GM20000 (cell line): ENCODE measurements around the gene XRCC3.

Source experiments
- DNase-seq: peaks from one replicate; pipeline ENCODE4 v3.0.0; 2012; ENCODE audit warnings: low spot score
- TF ChIP-seq, protein P1 (sequence below): IDR thresholded peaks from 2 replicates; pipeline ENCODE4 v1.5.1; 2012; ENCODE audit warnings: mild to moderate bottlenecking, control low read depth; ENCODE audit errors: extremely low read depth, missing control alignments

XRCC3 gene

DNA sequence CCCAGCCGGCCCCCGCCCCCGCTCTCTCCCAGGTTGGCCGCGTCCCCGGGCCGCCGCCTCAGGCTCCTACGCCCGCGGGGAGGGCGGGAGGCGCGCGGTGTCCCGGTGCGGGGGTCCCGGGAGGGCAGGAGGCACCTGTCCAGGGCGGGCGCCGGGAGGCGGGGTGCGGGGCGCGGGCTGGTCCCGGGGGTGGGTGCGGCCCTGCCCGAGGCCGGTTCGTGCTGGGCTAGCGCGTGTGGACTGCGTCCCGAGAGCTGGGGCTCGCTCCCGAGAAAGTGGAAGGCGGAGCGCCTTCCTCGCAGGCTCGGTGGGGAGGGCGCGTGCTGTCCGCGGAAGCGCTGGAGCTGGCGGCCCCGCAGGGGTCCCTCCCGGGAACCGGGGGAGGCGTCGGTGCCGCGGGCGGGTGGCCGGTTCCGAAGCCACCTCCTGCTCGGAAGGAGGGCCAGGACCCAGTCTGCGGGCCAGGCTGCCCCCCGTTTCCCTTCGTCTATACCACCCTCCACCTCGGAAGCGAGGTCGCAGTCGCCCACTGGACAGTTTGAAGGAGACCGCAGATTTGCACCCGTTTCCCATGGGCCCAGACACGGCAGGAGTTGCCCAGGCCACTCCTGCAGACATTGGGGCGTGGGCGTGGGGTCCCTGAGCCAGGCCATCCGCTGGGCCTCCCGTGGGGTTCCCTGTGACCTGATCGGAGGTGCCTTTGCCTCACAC lies 995 bp upstream of the XRCC3 start:
- TF ChIP-seq, protein P1, sequence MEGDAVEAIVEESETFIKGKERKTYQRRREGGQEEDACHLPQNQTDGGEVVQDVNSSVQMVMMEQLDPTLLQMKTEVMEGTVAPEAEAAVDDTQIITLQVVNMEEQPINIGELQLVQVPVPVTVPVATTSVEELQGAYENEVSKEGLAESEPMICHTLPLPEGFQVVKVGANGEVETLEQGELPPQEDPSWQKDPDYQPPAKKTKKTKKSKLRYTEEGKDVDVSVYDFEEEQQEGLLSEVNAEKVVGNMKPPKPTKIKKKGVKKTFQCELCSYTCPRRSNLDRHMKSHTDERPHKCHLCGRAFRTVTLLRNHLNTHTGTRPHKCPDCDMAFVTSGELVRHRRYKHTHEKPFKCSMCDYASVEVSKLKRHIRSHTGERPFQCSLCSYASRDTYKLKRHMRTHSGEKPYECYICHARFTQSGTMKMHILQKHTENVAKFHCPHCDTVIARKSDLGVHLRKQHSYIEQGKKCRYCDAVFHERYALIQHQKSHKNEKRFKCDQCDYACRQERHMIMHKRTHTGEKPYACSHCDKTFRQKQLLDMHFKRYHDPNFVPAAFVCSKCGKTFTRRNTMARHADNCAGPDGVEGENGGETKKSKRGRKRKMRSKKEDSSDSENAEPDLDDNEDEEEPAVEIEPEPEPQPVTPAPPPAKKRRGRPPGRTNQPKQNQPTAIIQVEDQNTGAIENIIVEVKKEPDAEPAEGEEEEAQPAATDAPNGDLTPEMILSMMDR, result no peak
- DNase-seq, result peak; percentile 75

DNA sequence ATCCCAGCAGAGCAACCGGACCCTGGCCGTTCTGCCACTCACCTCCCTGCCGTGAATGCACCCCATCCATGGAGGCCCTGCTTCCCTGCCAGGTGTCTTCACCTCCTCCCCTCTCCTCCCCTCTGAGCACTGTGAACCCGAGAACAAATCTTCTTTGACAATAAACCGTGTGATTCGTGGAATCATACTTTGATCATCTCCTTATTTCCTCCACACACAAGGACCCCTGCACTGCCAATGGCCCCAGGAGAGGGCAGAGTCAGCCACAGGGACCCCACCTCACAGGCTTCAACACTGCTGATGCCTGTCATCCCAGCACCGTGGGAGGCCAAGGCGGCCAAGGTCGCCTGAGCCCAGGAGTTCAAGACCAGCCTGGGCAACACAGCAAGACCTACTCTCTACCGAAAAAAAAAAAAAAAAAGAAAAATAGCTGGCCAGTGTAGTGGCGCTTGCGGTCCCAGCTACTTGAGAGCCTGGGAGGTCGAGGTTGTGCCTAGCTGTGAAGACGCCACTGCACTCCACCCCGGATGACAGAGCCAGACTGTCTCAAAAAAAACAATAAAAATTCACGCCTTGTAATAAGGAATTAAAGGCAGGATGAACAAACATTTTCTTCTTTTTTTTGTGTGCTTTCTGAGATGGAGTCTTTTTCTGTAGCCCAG lies 1.1 kb downstream of the XRCC3 start:
- DNase-seq, result no peak
- TF ChIP-seq, protein P1, result no peak

DNA sequence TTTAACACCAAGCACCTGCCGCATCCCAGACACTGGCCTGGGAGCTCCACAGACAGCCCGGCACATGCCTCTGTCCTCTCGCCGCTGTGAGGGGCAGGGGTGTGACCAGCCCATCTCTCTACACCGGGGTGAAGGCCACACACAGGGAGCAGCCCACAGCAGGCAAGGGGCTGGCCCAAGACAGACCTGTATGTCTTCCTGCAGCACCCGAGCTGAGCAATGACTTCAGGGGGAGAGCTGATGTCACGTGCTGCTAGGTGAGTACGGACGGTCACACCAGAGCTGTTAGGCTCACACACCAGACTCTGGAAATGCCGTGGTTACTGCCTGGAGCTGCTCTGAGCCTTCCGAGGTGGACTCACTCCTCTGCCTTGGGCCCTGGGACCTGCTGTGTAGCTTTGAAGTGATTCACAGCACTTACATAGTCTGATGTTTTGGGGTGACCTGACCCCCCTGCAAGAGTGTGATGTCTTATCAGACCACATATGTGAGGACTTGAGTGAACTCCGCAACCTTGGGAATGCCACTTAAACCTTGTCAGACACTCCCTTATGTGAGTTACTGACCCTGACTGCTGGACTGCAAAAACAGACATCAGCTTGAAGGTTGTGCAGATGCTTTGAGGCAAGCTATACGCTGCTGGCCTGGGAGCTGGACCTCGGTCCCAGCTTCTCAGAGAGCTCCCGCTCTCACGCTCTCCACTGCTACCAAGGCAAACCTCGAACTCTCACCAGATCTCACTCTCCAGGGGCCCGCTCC lies 1.8 kb downstream of the XRCC3 start:
- no peak for DNase-seq
- TF ChIP-seq, protein P1, result no peak

DNA sequence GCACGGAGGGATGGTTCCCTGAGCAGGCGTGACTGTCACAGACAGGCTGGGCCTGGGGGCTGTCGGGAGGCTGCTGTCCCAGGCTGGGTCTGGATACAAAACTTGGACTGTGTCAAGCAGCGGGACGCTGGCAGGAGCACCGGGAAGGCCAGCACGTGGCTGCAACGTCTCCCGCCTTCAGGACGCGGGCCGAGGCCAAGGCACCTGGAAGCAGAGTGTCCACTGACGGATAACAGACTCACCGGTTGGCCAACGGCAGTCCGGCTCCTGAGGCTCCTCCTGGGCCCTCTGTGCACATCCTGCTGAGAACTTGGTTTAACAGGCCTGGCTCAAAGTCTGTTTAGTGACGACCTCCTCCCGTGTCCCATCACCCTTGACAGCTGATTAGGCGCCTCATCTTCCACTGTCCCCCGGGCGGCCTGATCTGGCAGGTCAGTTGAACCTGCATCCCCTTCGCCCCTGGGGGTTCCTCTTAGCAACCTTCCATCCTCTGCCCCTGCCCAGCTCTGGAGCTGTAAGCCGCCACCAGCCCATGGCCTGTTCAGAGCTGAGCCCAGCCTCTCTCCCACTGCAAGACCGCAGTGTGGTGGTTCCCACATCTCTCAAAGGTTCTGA lies 2.5 kb downstream of the XRCC3 start:
- DNase-seq, result no peak
- TF ChIP-seq, protein P1, result no peak

DNA sequence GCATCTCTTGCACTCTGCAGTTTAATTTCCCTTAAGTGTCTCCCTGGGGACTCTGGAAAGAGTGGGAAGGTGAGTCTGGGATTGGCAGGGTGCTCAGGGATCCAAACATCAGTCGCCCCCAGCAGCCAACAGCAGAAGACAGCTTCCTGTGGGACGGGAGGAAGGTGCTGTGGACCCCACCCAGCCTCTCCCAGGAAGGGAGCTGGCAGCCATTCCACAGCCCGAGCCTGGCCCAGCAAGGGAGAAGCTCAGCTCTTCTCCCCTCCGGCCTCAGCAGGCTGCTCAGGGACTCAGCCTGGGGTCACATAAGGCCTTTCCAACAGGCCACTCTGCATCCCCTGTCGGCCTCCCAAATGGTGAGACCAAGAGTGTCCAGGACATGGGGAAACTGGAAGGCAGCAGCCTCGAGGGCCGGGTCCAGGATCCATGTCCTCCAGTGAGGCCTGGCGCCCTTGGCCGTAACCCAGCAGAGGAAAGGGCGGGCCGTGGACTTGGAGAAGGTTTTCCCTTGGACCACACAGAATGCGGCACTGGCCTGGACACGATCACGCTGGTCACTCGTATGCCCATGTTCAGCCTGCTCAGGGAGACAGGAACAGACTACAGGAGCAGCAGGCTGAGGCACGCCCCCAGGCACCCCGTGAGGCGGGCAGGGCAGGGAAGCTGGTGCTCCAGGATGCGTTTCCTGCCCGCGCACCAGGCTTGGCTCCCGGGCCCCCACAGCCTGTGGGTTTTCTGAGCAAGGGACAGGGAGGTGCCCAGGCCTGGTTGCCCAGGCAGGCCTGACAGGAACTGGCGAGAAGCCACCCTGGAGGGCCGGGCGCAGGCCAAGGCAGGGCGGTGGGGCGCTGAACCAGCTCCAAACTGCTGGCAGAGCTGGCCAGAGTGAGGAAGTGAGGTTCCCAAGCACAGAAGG lies 3.5 kb downstream of the XRCC3 start:
- DNase-seq, result no peak
- TF ChIP-seq, protein P1, result no peak

DNA sequence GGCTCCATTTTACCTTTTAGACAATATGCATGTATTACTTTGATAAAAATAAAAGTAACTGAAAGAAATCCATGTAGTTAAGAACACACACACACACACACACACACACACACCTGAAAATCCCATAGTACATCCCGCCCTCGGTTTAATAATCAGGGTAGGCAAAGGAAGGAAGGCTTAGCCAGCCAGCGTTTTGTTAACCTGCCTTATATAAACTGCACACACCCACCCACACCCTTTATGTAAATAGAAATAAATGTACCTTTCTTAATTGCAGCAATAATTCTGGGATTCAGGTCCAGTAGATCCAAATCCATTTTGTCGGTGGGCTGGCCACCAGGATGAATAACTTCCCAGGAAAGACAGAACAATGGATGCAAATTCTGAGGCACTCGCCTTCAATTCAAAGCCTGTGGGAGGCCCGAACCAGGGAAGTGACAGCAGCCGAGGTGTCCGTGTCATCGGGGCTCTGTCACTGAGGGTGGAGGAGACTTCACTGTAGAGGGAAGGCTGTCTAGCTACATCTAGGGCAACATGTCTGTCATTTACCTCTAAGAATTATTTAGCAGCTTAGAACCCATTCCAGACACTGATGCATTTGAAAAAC lies 4.4 kb downstream of the XRCC3 start:
- no peak for DNase-seq
- TF ChIP-seq, protein P1, result no peak
